Airway epithelial cell (primary cell): ENCODE results near the gene RGS5. TPM values are rescaled to one million over a fixed set of nuclear protein-coding genes. Genes with fewer than 3 reads are reported as not detected.

Source experiments
- total RNA-seq: library from RNA; depleted of rRNA; stranded (reverse); fragments of >200 nt; gene quantifications from 2 replicates; pipeline ENCODE4 v1.2.3, GENCODE V29; 2015

The RGS5 gene, protein sequence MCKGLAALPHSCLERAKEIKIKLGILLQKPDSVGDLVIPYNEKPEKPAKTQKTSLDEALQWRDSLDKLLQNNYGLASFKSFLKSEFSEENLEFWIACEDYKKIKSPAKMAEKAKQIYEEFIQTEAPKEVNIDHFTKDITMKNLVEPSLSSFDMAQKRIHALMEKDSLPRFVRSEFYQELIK
- total RNA-seq: 0.19 and 1.1 TPM in 2 replicates

GRCh38 chr1:163202833-163203451 lies at the start of gene RGS5:
Gene RGS5, minus strand, starts transcription at chr1:163202916. Its CDS starts 81 bp downstream, at chr1:163202835.

Other genes with a start within 250 kb of the RGS5 start
- gene RGS4, start 133.6 kb downstream of the RGS5 start, total RNA-seq: 0.42 TPM in 1 of 2 replicates, not detected in the other
- 9.5 and 14.9 TPM in 2 replicates for gene NUF2, start 119.0 kb upstream of the RGS5 start, total RNA-seq